ENCODE data around the gene FBXW7. TPM values are rescaled to one million over a fixed set of nuclear protein-coding genes. Genes with fewer than 3 reads are reported as not detected.
A peak's percentile ranks its signal among the peaks of the same experiment; 100 is the strongest.

The FBXW7 gene
- total and polyA plus RNA-seq, 4 donors, result 7.6 to 82.1 (median 20.6) TPM

- Histone ChIP-seq H3K4me3 (no peak overlapping the region), H3K9me3 (ENCODE audit: control insufficient read depth in 4 of 4, insufficient read depth in 3 of 4, low read length in 3 of 4) (peaks cover 0 to 6% (median 2%) of the 10 kb centered on the region in 4 donors), H3K9ac (ENCODE audit: insufficient read depth in 1 of 2, low read length in 2 of 2) (no peak overlapping the region), H3K27ac (ENCODE audit: low read depth in 1 of 2, low read length in 1 of 2) (no peak overlapping the region), H3K27me3 (ENCODE audit: control insufficient read depth in 3 of 3, insufficient read depth in 3 of 3, low read length in 2 of 3) (no peaks in the 10 kb centered on the region), H3K36me3 (ENCODE audit: control insufficient read depth in 4 of 4, insufficient read depth in 4 of 4, low read length in 4 of 4) (peaks cover 2 to 14% (median 6%) of the 10 kb centered on the region in 4 donors), H3K4me1 (ENCODE audit: control insufficient read depth in 5 of 5, insufficient read depth in 5 of 5, low read length in 5 of 5) (peaks cover 0 to 16% (median 6%) of the 10 kb centered on the region in 5 donors)
- TF ChIP-seq, protein P1, sequence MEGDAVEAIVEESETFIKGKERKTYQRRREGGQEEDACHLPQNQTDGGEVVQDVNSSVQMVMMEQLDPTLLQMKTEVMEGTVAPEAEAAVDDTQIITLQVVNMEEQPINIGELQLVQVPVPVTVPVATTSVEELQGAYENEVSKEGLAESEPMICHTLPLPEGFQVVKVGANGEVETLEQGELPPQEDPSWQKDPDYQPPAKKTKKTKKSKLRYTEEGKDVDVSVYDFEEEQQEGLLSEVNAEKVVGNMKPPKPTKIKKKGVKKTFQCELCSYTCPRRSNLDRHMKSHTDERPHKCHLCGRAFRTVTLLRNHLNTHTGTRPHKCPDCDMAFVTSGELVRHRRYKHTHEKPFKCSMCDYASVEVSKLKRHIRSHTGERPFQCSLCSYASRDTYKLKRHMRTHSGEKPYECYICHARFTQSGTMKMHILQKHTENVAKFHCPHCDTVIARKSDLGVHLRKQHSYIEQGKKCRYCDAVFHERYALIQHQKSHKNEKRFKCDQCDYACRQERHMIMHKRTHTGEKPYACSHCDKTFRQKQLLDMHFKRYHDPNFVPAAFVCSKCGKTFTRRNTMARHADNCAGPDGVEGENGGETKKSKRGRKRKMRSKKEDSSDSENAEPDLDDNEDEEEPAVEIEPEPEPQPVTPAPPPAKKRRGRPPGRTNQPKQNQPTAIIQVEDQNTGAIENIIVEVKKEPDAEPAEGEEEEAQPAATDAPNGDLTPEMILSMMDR (IDR thresholded peaks at IDR 0.05; ENCODE audit: control extremely low read depth, extremely low read depth), result no peak
- no peak for ATAC-seq (ENCODE audit: insufficient read depth, low FRiP score)
- 98 to 99% methylated on average over 16 of the region's 16 CpGs for WGBS, 2 donors
- DNase-seq, result no peak
Measured at GRCh38 chr4:152539556-152540292, 3.8 kb upstream of the FBXW7 start.

DNA sequence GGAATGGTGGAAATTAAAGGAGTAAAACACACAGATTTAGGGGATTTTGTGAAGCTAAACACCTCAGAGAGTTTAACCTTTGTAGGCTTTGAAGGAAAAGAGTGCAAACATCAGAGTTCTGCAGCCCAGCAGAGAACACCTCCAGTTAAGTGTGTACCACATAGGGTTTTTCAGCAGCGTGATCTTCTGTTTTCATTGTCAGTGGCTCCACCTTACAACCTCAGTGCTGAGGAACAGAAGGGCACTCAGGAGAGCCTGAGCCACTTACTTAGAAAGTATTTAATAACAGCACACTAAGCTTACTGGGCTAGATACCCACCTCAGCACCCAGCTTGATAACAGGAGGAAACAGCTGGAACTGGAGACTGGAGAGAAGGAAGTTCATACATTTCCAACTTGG is 2.0 kb upstream of the FBXW7 start:
- no peak overlapping the region for H3K27ac ChIP-seq (ENCODE audit: low read depth in 1 of 2, low read length in 1 of 2)

DNA sequence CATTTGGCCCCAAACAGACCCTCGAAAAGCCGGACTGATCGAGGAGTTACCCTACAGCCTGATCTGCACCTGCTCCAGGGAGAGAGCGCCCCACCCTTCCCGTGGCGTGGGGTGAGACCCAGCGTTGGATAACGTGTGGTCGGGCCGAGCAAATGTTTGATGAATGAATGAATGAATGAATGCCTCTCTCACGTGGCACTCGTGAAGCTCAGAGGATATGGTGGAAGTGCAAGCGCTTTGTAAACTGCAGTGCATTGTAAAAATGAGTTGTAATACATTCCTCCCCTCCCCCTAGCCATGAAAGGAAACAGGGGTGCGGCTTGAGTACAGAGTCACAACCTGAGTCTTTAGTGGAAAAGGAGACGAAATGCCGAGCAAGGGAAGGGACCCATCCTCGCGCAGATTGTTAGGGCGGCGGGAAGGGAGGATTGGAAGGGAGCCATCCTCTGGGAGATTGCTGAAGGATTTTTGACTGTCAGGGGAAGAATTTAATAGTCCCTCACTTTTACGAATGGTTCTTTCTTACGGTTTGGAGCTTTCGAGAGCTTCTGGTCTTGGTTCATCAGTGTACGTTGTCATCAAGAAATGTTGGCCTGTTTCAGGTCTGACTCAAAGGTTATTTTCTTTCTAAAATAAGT is 772 bp upstream of the FBXW7 start:
- Histone ChIP-seq H3K36me3 (ENCODE audit: control insufficient read depth in 4 of 4, insufficient read depth in 4 of 4, low read length in 4 of 4) (peaks cover 2 to 14% (median 6%) of the 10 kb centered on the region in 4 donors), H3K4me1 (ENCODE audit: control insufficient read depth in 5 of 5, insufficient read depth in 5 of 5, low read length in 5 of 5) (peaks cover 0 to 32% (median 8%) of the 10 kb centered on the region in 5 donors), H3K9ac (ENCODE audit: insufficient read depth in 1 of 2, low read length in 2 of 2) (peak overlapping the region; percentile 38 to 86), H3K9me3 (ENCODE audit: control insufficient read depth in 4 of 4, insufficient read depth in 3 of 4, low read length in 3 of 4) (peaks cover 0 to 6% (median 2%) of the 10 kb centered on the region in 4 donors), H3K4me3 (peak overlapping the region; percentile 78), H3K27ac (ENCODE audit: low read depth in 1 of 2, low read length in 1 of 2) (peak overlapping the region; percentile 94 to 96), H3K27me3 (ENCODE audit: control insufficient read depth in 3 of 3, insufficient read depth in 3 of 3, low read length in 2 of 3) (no peaks in the 10 kb centered on the region)
- ATAC-seq (ENCODE audit: insufficient read depth, low FRiP score) (peak; percentile 15), DNase-seq (peak in 2 of 3 donors; percentile 55 to 64)
- 0 to 1% methylated on average over 24 of the region's 24 CpGs for WGBS, 2 donors
- TF ChIP-seq, protein P1 (IDR thresholded peaks at IDR 0.05; ENCODE audit: control extremely low read depth, extremely low read depth), result no peak

More for the DNA sequence above, 2.0 kb upstream of the FBXW7 start:
- Histone ChIP-seq H3K4me3 (no peak overlapping the region), H3K27me3 (ENCODE audit: control insufficient read depth in 3 of 3, insufficient read depth in 3 of 3, low read length in 2 of 3) (no peaks in the 10 kb centered on the region), H3K36me3 (ENCODE audit: control insufficient read depth in 4 of 4, insufficient read depth in 4 of 4, low read length in 4 of 4) (peaks cover 2 to 14% (median 6%) of the 10 kb centered on the region in 4 donors), H3K9ac (ENCODE audit: insufficient read depth in 1 of 2, low read length in 2 of 2) (no peak overlapping the region), H3K9me3 (ENCODE audit: control insufficient read depth in 4 of 4, insufficient read depth in 3 of 4, low read length in 3 of 4) (peaks cover 0 to 6% (median 2%) of the 10 kb centered on the region in 4 donors), H3K4me1 (ENCODE audit: control insufficient read depth in 5 of 5, insufficient read depth in 5 of 5, low read length in 5 of 5) (peaks cover 0 to 32% (median 8%) of the 10 kb centered on the region in 5 donors)
- TF ChIP-seq, protein P1 (IDR thresholded peaks at IDR 0.05; ENCODE audit: control extremely low read depth, extremely low read depth), result no peak
- DNase-seq (peak in 1 of 3 donors; percentile 1), ATAC-seq (ENCODE audit: insufficient read depth, low FRiP score) (no peak)
- WGBS, 2 donors, result 78 to 92% methylated on average over 1 of the region's 1 CpG

Data from lung (tissue), 12 donors.